Breast epithelium (tissue), 4 donors: ENCODE data around the gene LINGO3. TPM values are rescaled to one million over a fixed set of nuclear protein-coding genes. Genes with fewer than 3 reads are reported as not detected.
A peak's percentile ranks its signal among the peaks of the same experiment; 100 is the strongest.

ENCODE experiments used
- DNase-seq, 2 donors: peaks; one replicate each; pipeline ENCODE4 v3.0.0-alpha.2; 2019; ENCODE audit warnings: low spot score in 2 of 2
- H3K27ac ChIP-seq, 2 donors: fragments of 200-600 bp; sonication (generic) in 1 of 2; one replicate each; pipeline ENCODE4 v1.5.1; 2016 to 2019; ENCODE audit warnings: mild to moderate bottlenecking in 1 of 2
- H3K27me3 ChIP-seq, 2 donors: fragments of 200-600 bp; sonication (generic) in 1 of 2; one replicate each; pipeline versions ENCODE4 v1.5.1 to v1.6.0; 2017 to 2019; ENCODE audit warnings: control low read depth in 1 of 2, mild to moderate bottlenecking in 1 of 2
- H3K36me3 ChIP-seq: fragments of 200-600 bp; one replicate; pipeline ENCODE4 v1.5.1; 2019
- H3K4me1 ChIP-seq, 2 donors: fragments of 200-600 bp; sonication (generic); one replicate each; pipeline ENCODE4 v1.5.1; 2016 to 2019; ENCODE audit warnings: control low read depth in 1 of 2
- H3K4me3 ChIP-seq, 3 donors: fragments of 200-600 bp; sonication (generic); 1 replicate in 2 of 3; 2 replicates in 1 of 3; pipeline ENCODE4 v1.5.1; 2016 to 2019; ENCODE audit warnings: mild to moderate bottlenecking in 3 of 3, moderate library complexity in 2 of 3
- H3K9me3 ChIP-seq, 2 donors: fragments of 200-600 bp; sonication (generic) in 1 of 2; one replicate each; pipeline ENCODE4 v1.5.1; 2016 to 2019; ENCODE audit warnings: control low read depth in 1 of 2
- POLR2A ChIP-seq: fragments of 450-650 bp; IDR thresholded peaks from one replicate; pipeline ENCODE4 v1.6.1; 2016; ENCODE audit warnings: antibody characterized with exemption, mild to moderate bottlenecking, moderate library complexity
- POLR2AphosphoS5 ChIP-seq, 3 donors: sonication (generic); formaldehyde crosslinking; IDR thresholded peaks; one replicate each; pipeline ENCODE4 v1.6.1; 2017; ENCODE audit warnings: antibody characterized with exemption in 3 of 3
- intact Hi-C: fragments of 100-400 bp; cut with DNase I; formaldehyde crosslinking; loops from one replicate; pipeline ENCODE4 v1.15.1; 2023; ENCODE audit warnings: low total_unique reads
- total RNA-seq, 3 donors: library from RNA; depleted of rRNA; stranded (reverse); fragments of >200 nt; gene quantifications; one replicate each; pipeline ENCODE4 v1.1.0, GENCODE V29; 2016
- TF ChIP-seq, protein P1 (sequence below), 3 donors: fragments of 450-650 bp; IDR thresholded peaks; one replicate each; pipeline ENCODE4 v1.5.1; 2016 to 2017; ENCODE audit warnings: antibody characterized with exemption in 3 of 3, mild to moderate bottlenecking in 3 of 3, moderate library complexity in 3 of 3

Gene LINGO3
- total RNA-seq, 3 donors from 2014 or later, result 0.16 to 0.33 TPM; not detected in 1

GRCh38 chr19:2296141-2296540 is 11.8 kb downstream of the LINGO3 start:
- TF ChIP-seq POLR2AphosphoS5 (IDR thresholded peaks at IDR 0.05) (no peak), POLR2A (no peak)
- TF ChIP-seq, protein P1, sequence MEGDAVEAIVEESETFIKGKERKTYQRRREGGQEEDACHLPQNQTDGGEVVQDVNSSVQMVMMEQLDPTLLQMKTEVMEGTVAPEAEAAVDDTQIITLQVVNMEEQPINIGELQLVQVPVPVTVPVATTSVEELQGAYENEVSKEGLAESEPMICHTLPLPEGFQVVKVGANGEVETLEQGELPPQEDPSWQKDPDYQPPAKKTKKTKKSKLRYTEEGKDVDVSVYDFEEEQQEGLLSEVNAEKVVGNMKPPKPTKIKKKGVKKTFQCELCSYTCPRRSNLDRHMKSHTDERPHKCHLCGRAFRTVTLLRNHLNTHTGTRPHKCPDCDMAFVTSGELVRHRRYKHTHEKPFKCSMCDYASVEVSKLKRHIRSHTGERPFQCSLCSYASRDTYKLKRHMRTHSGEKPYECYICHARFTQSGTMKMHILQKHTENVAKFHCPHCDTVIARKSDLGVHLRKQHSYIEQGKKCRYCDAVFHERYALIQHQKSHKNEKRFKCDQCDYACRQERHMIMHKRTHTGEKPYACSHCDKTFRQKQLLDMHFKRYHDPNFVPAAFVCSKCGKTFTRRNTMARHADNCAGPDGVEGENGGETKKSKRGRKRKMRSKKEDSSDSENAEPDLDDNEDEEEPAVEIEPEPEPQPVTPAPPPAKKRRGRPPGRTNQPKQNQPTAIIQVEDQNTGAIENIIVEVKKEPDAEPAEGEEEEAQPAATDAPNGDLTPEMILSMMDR (IDR thresholded peaks at IDR 0.05), result no peak
- DNase-seq, result no peak
- H3K36me3 ChIP-seq, result no peaks in the 10 kb centered on the region
- H3K4me1 ChIP-seq, result peaks cover 0 to 4% of the 10 kb centered on the region in 2 donors
- H3K4me3 ChIP-seq, result no peak overlapping the region
- intact Hi-C loops, result no loop called here
- no peak overlapping the region for H3K27ac ChIP-seq
- H3K9me3 ChIP-seq, result no peaks in the 10 kb centered on the region
- peaks cover 6 to 17% of the 10 kb centered on the region in 2 donors for H3K27me3 ChIP-seq

GRCh38 chr19:2294687-2295335 is 13.1 kb downstream of the LINGO3 start:
- H3K4me1 ChIP-seq, result peaks cover 8 to 17% of the 10 kb centered on the region in 2 donors
- TF ChIP-seq, protein P1 (IDR thresholded peaks at IDR 0.05), result no peak
- TF ChIP-seq POLR2AphosphoS5 (IDR thresholded peaks at IDR 0.05), result peak in 1 of 3 donors; percentile 19
- H3K9me3 ChIP-seq, result no peaks in the 10 kb centered on the region
- intact Hi-C loops, result no loop called here
- no peak for DNase-seq
- H3K4me3 ChIP-seq, result peak overlapping the region in 2 of 3 donors; percentile 17 to 40
- H3K27ac ChIP-seq, result no peak overlapping the region
- H3K36me3 ChIP-seq, result no peaks in the 10 kb centered on the region
- H3K27me3 ChIP-seq, result peaks cover 12 to 26% of the 10 kb centered on the region in 2 donors

DNA sequence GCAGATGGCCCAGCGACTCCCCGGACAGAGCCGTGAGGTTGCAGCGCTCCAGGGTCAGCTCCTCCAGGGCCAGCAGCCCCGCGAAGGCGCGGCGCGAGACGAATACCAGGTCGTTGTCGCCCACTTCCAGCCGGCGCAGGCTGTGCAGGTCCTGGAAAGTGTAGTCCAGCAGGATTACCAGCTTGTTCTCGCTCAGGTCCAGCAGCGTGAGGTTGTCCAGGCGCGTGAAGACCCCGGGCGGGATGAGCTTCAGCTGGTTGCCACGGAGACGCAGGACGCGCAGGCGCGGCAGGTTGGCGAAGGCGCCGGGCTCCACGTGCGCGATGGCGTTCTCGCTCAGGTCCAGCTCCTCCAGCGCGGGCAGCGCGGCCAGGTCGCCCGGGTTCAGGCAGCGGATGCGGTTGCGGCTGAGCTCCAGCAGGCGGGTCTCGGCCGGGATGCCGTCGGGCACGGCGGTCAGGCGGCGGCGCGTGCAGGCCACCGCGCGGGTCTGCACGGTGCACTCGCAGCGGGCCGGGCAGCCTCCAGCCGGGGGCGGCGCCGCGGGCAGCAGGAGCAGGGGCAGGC is 16.7 kb downstream of the LINGO3 start:
- peaks cover 12 to 43% of the 10 kb centered on the region in 2 donors for H3K27me3 ChIP-seq
- no peaks in the 10 kb centered on the region for H3K9me3 ChIP-seq
- H3K4me1 ChIP-seq, result peaks cover 12 to 21% of the 10 kb centered on the region in 2 donors
- H3K36me3 ChIP-seq, result no peaks in the 10 kb centered on the region
- intact Hi-C loops, result no loop called here
- peak overlapping the region; percentile 32 to 66 (median 45) for H3K4me3 ChIP-seq
- DNase-seq, result no peak
- H3K27ac ChIP-seq, result no peak overlapping the region
- TF ChIP-seq, protein P1 (IDR thresholded peaks at IDR 0.05), result no peak
- no peak for TF ChIP-seq POLR2AphosphoS5 (IDR thresholded peaks at IDR 0.05)
- no peak for TF ChIP-seq POLR2A

- TF ChIP-seq POLR2A, result no peak
- TF ChIP-seq POLR2AphosphoS5 (IDR thresholded peaks at IDR 0.05), result no peak
- TF ChIP-seq, protein P1 (IDR thresholded peaks at IDR 0.05), result no peak
- intact Hi-C loops, result no loop called here
- no peak for DNase-seq
- peak overlapping the region; percentile 32 to 66 (median 45) for H3K4me3 ChIP-seq
- H3K27ac ChIP-seq, result peak overlapping the region in 1 of 2 donors; percentile 5
- H3K9me3 ChIP-seq, result no peaks in the 10 kb centered on the region
- peaks cover 12 to 21% of the 10 kb centered on the region in 2 donors for H3K4me1 ChIP-seq
- H3K27me3 ChIP-seq, result peaks cover 12 to 43% of the 10 kb centered on the region in 2 donors
- no peaks in the 10 kb centered on the region for H3K36me3 ChIP-seq
Measured at GRCh38 chr19:2290441-2291184, 17.3 kb downstream of the LINGO3 start.
